Activated CD4-positive, alpha-beta T cell treated with anti-CD3 and anti-CD28 coated beads, Interleukin-2, amount 10 ng/mL, durations not matched to agents 7 days and 5 days (primary cell): ENCODE measurements around the gene HNRNPUL1. TPM values are rescaled to one million over a fixed set of nuclear protein-coding genes. Genes with fewer than 3 reads are reported as not detected.
A peak's percentile ranks its signal among the peaks of the same experiment; 100 is the strongest.

Experiments used
- CTCF ChIA-PET: fragments of 350-600 bp; sonication (Branson Sonifier 250); formaldehyde crosslinking; loops from one replicate; lab custom pipeline; 2021; ENCODE audit warnings: antibody characterized with exemption; lab: Charles Lee
- POLR2A ChIA-PET: fragments of 350-600 bp; sonication (Branson Sonifier 250); formaldehyde crosslinking; loops from one replicate; lab custom pipeline; 2021; ENCODE audit warnings: antibody characterized with exemption; lab: Charles Lee
- DNase-seq: peaks from one replicate; pipeline ENCODE4 v3.0.0-alpha.2; 2020
- H3K27ac Mint-ChIP-seq: one replicate; pipeline ENCODE4 v1.8.0; 2021; ENCODE audit warnings: mild to moderate bottlenecking, moderate library complexity, mixed read lengths
- H3K27me3 Mint-ChIP-seq: one replicate; pipeline ENCODE4 v1.8.0; 2021; ENCODE audit warnings: mixed read lengths
- H3K36me3 Mint-ChIP-seq: one replicate; pipeline ENCODE4 v1.8.0; 2021; ENCODE audit warnings: low read depth, mixed read lengths
- H3K4me1 Mint-ChIP-seq: one replicate; pipeline ENCODE4 v1.8.0; 2021; ENCODE audit warnings: mixed read lengths
- H3K4me3 Mint-ChIP-seq: one replicate; pipeline ENCODE4 v1.8.0; 2021; ENCODE audit warnings: mild to moderate bottlenecking, moderate library complexity, mixed read lengths
- H3K9me3 Mint-ChIP-seq: one replicate; pipeline ENCODE4 v1.8.0; 2021; ENCODE audit warnings: mixed read lengths
- total RNA-seq, 2 experiments: library from RNA; stranded (reverse); gene quantifications; one replicate each; pipeline ENCODE4 v1.2.3, GENCODE V29; 2021

HNRNPUL1 gene
- 100 to 1,000 TPM; 333 to 348 TPM for total RNA-seq

GRCh38 chr19:41263850-41264580, at the start of gene HNRNPUL1:
HNRNPUL1 (plus strand) TSS chr19:41264372; CDS start chr19:41264504, 132 bp downstream.
- DNase-seq = peak; percentile 99
- Mint-ChIP-seq H3K36me3 (peaks cover 38% of the 10 kb centered on the region), H3K27me3 (no peaks in the 10 kb centered on the region), H3K4me1 (peaks cover 45% of the 10 kb centered on the region), H3K4me3 (peak within 1 kb of the TSS; percentile 89), H3K9me3 (no peaks in the 10 kb centered on the region), H3K27ac (peak within 1 kb of the TSS; percentile 99)
- ChIA-PET POLR2A (interaction anchor here (0.9 to 1.9 kb wide), 2 partner anchors 38 to 39 kb away, joined by 7 read pairs; no protein-coding TSS in a partner anchor), CTCF (interaction anchor here (0.6 to 4.0 kb wide), 17 partner anchors 13 to 601 kb away, joined by 3 to 40 read pairs (median 5); no protein-coding TSS in a partner anchor)

GRCh38 chr19:41217741-41218140, 46.4 kb upstream of the HNRNPUL1 start:
- POLR2A ChIA-PET = no interaction called here
- H3K4me1 Mint-ChIP-seq = peaks cover 2% of the 10 kb centered on the region
- H3K27me3 Mint-ChIP-seq = peaks cover 42% of the 10 kb centered on the region
- no peak overlapping the region for H3K27ac Mint-ChIP-seq
- no peak overlapping the region for H3K4me3 Mint-ChIP-seq
- no peaks in the 10 kb centered on the region for H3K36me3 Mint-ChIP-seq
- H3K9me3 Mint-ChIP-seq = no peaks in the 10 kb centered on the region
- CTCF ChIA-PET = interaction anchor here (1.0 kb wide), 1 partner anchor 45 kb away, joined by 3 read pairs; no protein-coding TSS in a partner anchor
- no peak for DNase-seq

- DNase-seq = no peak
- H3K27ac Mint-ChIP-seq = no peak overlapping the region
- ChIA-PET CTCF (interaction anchor here (1.0 to 1.5 kb wide), 3 partner anchors 10 to 37 kb away, joined by 3 to 5 read pairs (median 4); no protein-coding TSS in a partner anchor), POLR2A (no interaction called here)
- no peaks in the 10 kb centered on the region for H3K36me3 Mint-ChIP-seq
- peaks cover 46% of the 10 kb centered on the region for H3K27me3 Mint-ChIP-seq
- no peaks in the 10 kb centered on the region for H3K9me3 Mint-ChIP-seq
- H3K4me3 Mint-ChIP-seq = no peak overlapping the region
- H3K4me1 Mint-ChIP-seq = peaks cover 5% of the 10 kb centered on the region
Measured at GRCh38 chr19:41218249-41218614, 45.9 kb upstream of the HNRNPUL1 start.

- Mint-ChIP-seq H3K27me3 (peaks cover 46% of the 10 kb centered on the region), H3K36me3 (no peaks in the 10 kb centered on the region), H3K27ac (no peak within 1 kb of the TSS), H3K4me3 (no peak within 1 kb of the TSS), H3K4me1 (peaks cover 5% of the 10 kb centered on the region), H3K9me3 (no peaks in the 10 kb centered on the region)
- ChIA-PET CTCF (interaction anchor here (0.6 to 1.5 kb wide), 4 partner anchors 11 to 115 kb away, joined by 3 to 5 read pairs (median 4); no protein-coding TSS in a partner anchor), POLR2A (no interaction called here)
- no peak for DNase-seq
Measured at GRCh38 chr19:41218615-41219507, 45.3 kb upstream of the HNRNPUL1 start, which contains the start of gene AXL. AXL (plus strand) TSS chr19:41219223; CDS start chr19:41219393, 170 bp downstream.

- H3K27ac Mint-ChIP-seq = no peak overlapping the region
Measured at GRCh38 chr19:41219924-41220567, 44.1 kb upstream of the HNRNPUL1 start.

GRCh38 chr19:41220811-41221210, 43.4 kb upstream of the HNRNPUL1 start:
- POLR2A ChIA-PET = no interaction called here
- Mint-ChIP-seq H3K27ac (no peak overlapping the region), H3K9me3 (no peaks in the 10 kb centered on the region), H3K4me1 (peaks cover 10% of the 10 kb centered on the region), H3K36me3 (no peaks in the 10 kb centered on the region), H3K4me3 (no peak overlapping the region), H3K27me3 (peaks cover 47% of the 10 kb centered on the region)
- DNase-seq = no peak
- CTCF ChIA-PET = interaction anchor here (0.5 to 1.7 kb wide), 3 partner anchors 16 to 228 kb away, joined by 3 to 7 read pairs (median 4); no protein-coding TSS in a partner anchor

More at GRCh38 chr19:41219924-41220567, 44.1 kb upstream of the HNRNPUL1 start:
- peaks cover 5% of the 10 kb centered on the region for H3K4me1 Mint-ChIP-seq
- H3K9me3 Mint-ChIP-seq = no peaks in the 10 kb centered on the region
- DNase-seq = no peak
- peaks cover 42% of the 10 kb centered on the region for H3K27me3 Mint-ChIP-seq
- no peak overlapping the region for H3K4me3 Mint-ChIP-seq
- no peaks in the 10 kb centered on the region for H3K36me3 Mint-ChIP-seq
- CTCF ChIA-PET = interaction anchor here (1.0 to 1.7 kb wide), 3 partner anchors 16 to 229 kb away, joined by 3 to 7 read pairs (median 5); no protein-coding TSS in a partner anchor
- POLR2A ChIA-PET = no interaction called here

- ChIA-PET POLR2A (no interaction called here), CTCF (interaction anchor here (1.7 kb wide), 1 partner anchor 17 kb away, joined by 7 read pairs; no protein-coding TSS in a partner anchor)
- Mint-ChIP-seq H3K36me3 (no peaks in the 10 kb centered on the region), H3K4me3 (no peak overlapping the region), H3K4me1 (peaks cover 13% of the 10 kb centered on the region), H3K27me3 (peaks cover 47% of the 10 kb centered on the region), H3K9me3 (no peaks in the 10 kb centered on the region), H3K27ac (no peak overlapping the region)
- DNase-seq = no peak
Measured at GRCh38 chr19:41221514-41222205, 42.5 kb upstream of the HNRNPUL1 start.

- H3K36me3 Mint-ChIP-seq = no peaks in the 10 kb centered on the region
- no peak overlapping the region for H3K27ac Mint-ChIP-seq
- peaks cover 41% of the 10 kb centered on the region for H3K27me3 Mint-ChIP-seq
- CTCF ChIA-PET = interaction anchor here (0.6 kb wide), 1 partner anchor 18 kb away, joined by 4 read pairs; no protein-coding TSS in a partner anchor
- no peak overlapping the region for H3K4me3 Mint-ChIP-seq
- H3K9me3 Mint-ChIP-seq = no peaks in the 10 kb centered on the region
- POLR2A ChIA-PET = no interaction called here
- peaks cover 19% of the 10 kb centered on the region for H3K4me1 Mint-ChIP-seq
- no peak for DNase-seq
Measured at GRCh38 chr19:41222240-41222639, 41.9 kb upstream of the HNRNPUL1 start.

GRCh38 chr19:41223431-41224234, 40.5 kb upstream of the HNRNPUL1 start:
- Mint-ChIP-seq H3K36me3 (no peaks in the 10 kb centered on the region), H3K27me3 (peaks cover 34% of the 10 kb centered on the region), H3K9me3 (no peaks in the 10 kb centered on the region), H3K4me1 (peaks cover 19% of the 10 kb centered on the region), H3K27ac (no peak overlapping the region), H3K4me3 (no peak overlapping the region)
- POLR2A ChIA-PET = interaction anchor here (0.5 to 0.6 kb wide), 2 partner anchors 66 to 79 kb away, joined by 3 to 4 read pairs; no protein-coding TSS in a partner anchor
- DNase-seq = no peak
- CTCF ChIA-PET = interaction anchor here (0.6 to 0.9 kb wide), 2 partner anchors 9 to 19 kb away, joined by 3 to 4 read pairs; no protein-coding TSS in a partner anchor

- Mint-ChIP-seq H3K9me3 (no peaks in the 10 kb centered on the region), H3K4me3 (no peak overlapping the region), H3K36me3 (no peaks in the 10 kb centered on the region), H3K27ac (no peak overlapping the region), H3K27me3 (peaks cover 27% of the 10 kb centered on the region), H3K4me1 (peaks cover 19% of the 10 kb centered on the region)
- ChIA-PET POLR2A (interaction anchor here (0.5 kb wide), 1 partner anchor 78 kb away, joined by 4 read pairs; no protein-coding TSS in a partner anchor), CTCF (no interaction called here)
- DNase-seq = no peak
Measured at GRCh38 chr19:41224632-41225031, 39.5 kb upstream of the HNRNPUL1 start.
